A673 (cell line): ENCODE measurements around the gene DLG2. TPM values are rescaled to one million over a fixed set of nuclear protein-coding genes. Genes with fewer than 3 reads are reported as not detected.

Experiments
- BruUV-seq: library from RNA; stranded (reverse); fragments of 400-500 nt; replicated peaks from 2 replicates; lab custom pipeline; 2021; lab: Mats Ljungman, UMichigan
- CTCF ChIA-PET: fragments of 300-600 bp; sonication (Branson Sonifier 250); formaldehyde crosslinking; loops from one replicate; lab custom pipeline; 2022; ENCODE audit warnings: antibody characterized with exemption; lab: Charles Lee
- POLR2A ChIA-PET: fragments of 300-600 bp; sonication (Branson Sonifier 250); formaldehyde crosslinking; loops from one replicate; lab custom pipeline; 2022; ENCODE audit warnings: antibody characterized with exemption; ENCODE audit not compliant: low non-redundant PET; lab: Charles Lee
- DNase-seq: peaks from one replicate; pipeline ENCODE4 v3.0.0-alpha.2; 2015; ENCODE audit warnings: low spot score
- H3K27ac ChIP-seq: fragments of 200-600 bp; sonication (generic); 2 replicates; pipeline ENCODE4 v1.5.1; 2016; ENCODE audit warnings: mixed run types, low read depth, mild to moderate bottlenecking, mixed read lengths, antibody characterized with exemption, low read length; ENCODE audit not compliant: poor library complexity, severe bottlenecking
- H3K27me3 ChIP-seq: fragments of 200-600 bp; sonication (generic); replicated peaks from 2 replicates; pipeline ENCODE4 v1.6.1; 2017; ENCODE audit warnings: mixed run types, low read depth, mild to moderate bottlenecking, mixed read lengths, antibody characterized with exemption, low read length; ENCODE audit not compliant: insufficient read depth, poor library complexity
- H3K36me3 ChIP-seq: fragments of 200-600 bp; sonication (generic); 2 replicates; pipeline ENCODE4 v1.6.1; 2016; ENCODE audit warnings: mixed run types, mild to moderate bottlenecking, mixed read lengths, antibody characterized with exemption, low read length; ENCODE audit not compliant: insufficient read depth, poor library complexity, severe bottlenecking
- H3K4me1 ChIP-seq: fragments of 200-600 bp; sonication (generic); 2 replicates; pipeline ENCODE4 v1.6.1; 2017; ENCODE audit warnings: mixed run types, mild to moderate bottlenecking, mixed read lengths, antibody characterized with exemption, low read length; ENCODE audit not compliant: insufficient read depth, poor library complexity, severe bottlenecking
- H3K4me3 ChIP-seq: fragments of 200-600 bp; sonication (generic); 2 replicates; pipeline ENCODE4 v1.5.1; 2016; ENCODE audit warnings: low read depth, mixed run types, mild to moderate bottlenecking, mixed read lengths, low read length; ENCODE audit not compliant: poor library complexity, severe bottlenecking
- H3K9me3 ChIP-seq: fragments of 200-600 bp; sonication (generic); 2 replicates; pipeline ENCODE4 v1.6.1; 2016; ENCODE audit warnings: mixed run types, low read depth, mild to moderate bottlenecking, mixed read lengths, antibody characterized with exemption, low read length; ENCODE audit not compliant: poor library complexity, severe bottlenecking
- CTCF ChIP-seq: fragments of 300-800, 200-600 bp; sonication (generic); conservative IDR thresholded peaks from 2 replicates; pipeline ENCODE4 v1.5.1; 2017; ENCODE audit warnings: low read depth, mild to moderate bottlenecking, antibody characterized with exemption, low read length, moderate library complexity, mixed read lengths
- EZH2 ChIP-seq: fragments of 200-600 bp; sonication (generic); IDR thresholded peaks from 2 replicates; pipeline ENCODE4 v1.6.1; 2017; ENCODE audit warnings: borderline replicate concordance, low read depth, mild to moderate bottlenecking, mixed read lengths, antibody characterized with exemption, low read length; ENCODE audit not compliant: poor library complexity, severe bottlenecking
- intact Hi-C: fragments of 100-400 bp; cut with micrococcal nuclease; formaldehyde crosslinking; loops from one replicate; pipeline ENCODE4 v1.10.0; 2022; ENCODE audit not compliant: unreplicated experiment
- total RNA-seq: library from RNA; stranded (reverse); gene quantifications from 2 replicates; pipeline ENCODE4 v1.2.3, GENCODE V29; 2021

DLG2 gene
- total RNA-seq, 1 experiment from 2014 or later = 277 TPM

- BruUV-seq = no TSS peak
- no peaks in the 10 kb centered on the region for H3K36me3 ChIP-seq
- H3K9me3 ChIP-seq = no peaks in the 10 kb centered on the region
- H3K27ac ChIP-seq = no peak overlapping the region
- no peak for DNase-seq
- ChIA-PET CTCF (no interaction called here), POLR2A (no interaction called here)
- H3K4me3 ChIP-seq = no peak overlapping the region
- H3K27me3 ChIP-seq = peaks cover 6% of the 10 kb centered on the region
- H3K4me1 ChIP-seq = no peaks in the 10 kb centered on the region
- no peak for TF ChIP-seq CTCF
- intact Hi-C loops = no loop called here
Observed at GRCh38 chr11:85316967-85317366, 310.2 kb downstream of the DLG2 start.

DNA sequence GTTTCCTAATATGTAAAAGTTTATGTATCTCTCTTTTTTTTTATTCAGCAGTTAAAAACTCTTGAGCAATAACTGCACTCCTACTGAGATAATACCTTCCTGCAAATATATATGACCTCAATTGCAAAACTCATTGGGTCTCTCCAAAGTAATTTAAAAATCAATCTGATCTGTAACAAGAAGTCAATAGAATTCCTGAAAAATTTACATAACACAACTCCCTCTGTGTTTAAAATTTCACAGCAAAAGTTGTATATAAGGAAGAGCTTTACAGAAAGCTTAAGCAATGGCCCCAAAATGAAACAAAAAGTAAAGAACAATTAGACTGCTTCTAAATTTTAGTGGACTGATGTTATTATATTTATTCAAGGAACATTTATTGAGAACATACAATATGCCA is 313.4 kb downstream of the DLG2 start:
- ChIA-PET POLR2A (no interaction called here), CTCF (no interaction called here)
- Histone ChIP-seq H3K36me3 (no peaks in the 10 kb centered on the region), H3K4me3 (no peak overlapping the region), H3K9me3 (no peaks in the 10 kb centered on the region), H3K4me1 (no peaks in the 10 kb centered on the region), H3K27me3 (peaks cover 3% of the 10 kb centered on the region), H3K27ac (no peak overlapping the region)
- intact Hi-C loops = no loop called here
- no TSS peak for BruUV-seq
- DNase-seq = no peak
- TF ChIP-seq EZH2 = no peak
- TF ChIP-seq CTCF = no peak

- Histone ChIP-seq H3K4me1 (no peaks in the 10 kb centered on the region), H3K36me3 (no peaks in the 10 kb centered on the region), H3K4me3 (no peak overlapping the region), H3K27me3 (no peaks in the 10 kb centered on the region), H3K9me3 (no peaks in the 10 kb centered on the region), H3K27ac (no peak overlapping the region)
- intact Hi-C loops = no loop called here
- TF ChIP-seq CTCF = no peak
- TF ChIP-seq EZH2 = no peak
- BruUV-seq = no TSS peak
- DNase-seq = no peak
- ChIA-PET CTCF (no interaction called here), POLR2A (no interaction called here)
Observed at GRCh38 chr11:85310479-85310878, 316.7 kb downstream of the DLG2 start.
